GM21723 (cell line): ENCODE data around the gene CALML5.
"Not testable (repeated sequence)": the region's sequence is repeated elsewhere in the genome, so short reads cannot be mapped to it uniquely, and the experiment has no call there.

Experiments used
- ATAC-seq: cut with Tn5 transposase; IDR thresholded peaks from one replicate; pipeline ENCODE4 v1.9.1; 2021; ENCODE audit warnings: mild to moderate bottlenecking, moderate library complexity; ENCODE audit not compliant: unreplicated experiment

CALML5 gene

GRCh38 chr10:5485948-5486852 is 13.2 kb downstream of the CALML5 start:
- ATAC-seq: no peak

DNA sequence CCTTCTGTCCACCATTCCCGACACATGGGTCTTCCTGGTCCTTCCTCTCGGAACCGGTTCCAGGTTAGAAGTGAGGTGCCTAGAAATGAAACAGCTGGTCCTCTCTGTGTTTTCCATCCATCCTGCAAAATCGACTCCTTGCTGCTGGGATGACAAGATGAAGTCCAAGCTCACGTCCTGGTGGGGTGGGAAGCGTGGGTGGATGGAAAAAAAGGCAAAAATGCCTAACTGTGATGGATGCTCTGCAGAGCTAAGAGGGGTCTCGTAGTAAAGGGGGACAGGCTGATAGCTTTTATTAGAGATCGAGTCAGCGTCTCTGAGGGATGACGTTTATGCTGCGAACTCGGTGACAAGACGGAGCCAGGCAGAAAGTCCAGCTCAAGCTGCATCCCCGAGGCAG is 14.1 kb downstream of the CALML5 start:
- ATAC-seq: no peak

DNA sequence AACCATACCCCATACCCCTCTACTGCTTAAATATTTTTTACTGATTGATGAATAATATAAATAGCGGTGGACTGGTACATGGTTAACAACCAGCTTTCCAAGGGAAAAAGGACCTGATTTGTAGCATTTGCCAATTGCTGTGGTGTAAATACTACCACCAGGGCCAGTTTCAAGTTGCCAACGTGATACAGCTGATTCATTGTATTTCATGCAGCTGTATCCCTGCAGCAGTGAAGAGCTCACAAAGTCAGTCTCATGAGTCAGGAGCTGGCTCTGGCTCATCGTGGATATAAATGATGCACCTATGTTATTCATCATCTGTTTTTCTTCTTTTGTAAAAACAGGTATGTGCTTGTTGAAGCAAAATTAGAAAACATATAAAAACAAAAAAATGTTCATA is 15.2 kb downstream of the CALML5 start:
- ATAC-seq: no peak

DNA sequence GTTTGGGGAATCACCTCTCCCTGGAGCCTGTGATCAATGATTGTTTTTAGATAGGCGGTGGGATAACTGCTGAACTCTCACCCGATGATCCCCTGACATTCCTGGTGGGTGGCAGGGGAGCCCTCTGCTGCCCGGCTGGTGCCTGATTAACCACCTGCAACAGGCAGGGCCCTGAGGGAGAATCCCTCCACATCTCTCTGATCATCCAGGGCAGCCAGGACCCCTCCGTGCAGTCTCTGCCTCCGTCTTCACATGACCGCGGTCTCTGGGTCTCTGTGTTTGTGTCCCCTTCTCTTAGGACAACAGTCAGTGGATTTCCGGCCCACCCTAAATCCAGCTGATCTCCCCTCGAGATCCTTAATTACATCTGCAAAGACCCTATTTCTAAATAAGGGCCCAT is 17.4 kb downstream of the CALML5 start:
- ATAC-seq: no peak

DNA sequence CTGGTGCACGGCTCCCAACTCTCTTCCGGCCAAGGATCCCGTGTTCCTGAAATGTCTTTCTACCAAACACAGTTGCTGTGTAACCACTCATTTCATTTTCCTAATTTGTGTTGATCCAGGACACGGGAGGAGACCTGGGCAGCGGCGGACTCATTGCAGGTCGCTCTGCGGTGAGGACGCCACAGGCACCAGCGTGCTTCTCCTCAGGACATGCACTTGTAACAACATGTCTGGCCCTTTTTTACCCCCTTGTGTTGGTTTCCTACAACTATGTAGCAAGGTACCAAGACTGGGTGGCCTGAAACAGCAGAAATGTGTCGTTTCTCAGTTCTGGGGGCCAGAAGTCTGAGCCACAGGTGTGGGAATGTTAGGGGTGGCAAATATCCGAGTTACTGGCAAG is 18.2 kb downstream of the CALML5 start:
- no peak for ATAC-seq

GRCh38 chr10:5480162-5480941 is 19.0 kb downstream of the CALML5 start:
- ATAC-seq: no peak

GRCh38 chr10:5479481-5480161 is 19.7 kb downstream of the CALML5 start:
- ATAC-seq: no peak

- no peak for ATAC-seq
These were observed 20.6 kb downstream of the CALML5 start for GRCh38 chr10:5478694-5479305.

DNA sequence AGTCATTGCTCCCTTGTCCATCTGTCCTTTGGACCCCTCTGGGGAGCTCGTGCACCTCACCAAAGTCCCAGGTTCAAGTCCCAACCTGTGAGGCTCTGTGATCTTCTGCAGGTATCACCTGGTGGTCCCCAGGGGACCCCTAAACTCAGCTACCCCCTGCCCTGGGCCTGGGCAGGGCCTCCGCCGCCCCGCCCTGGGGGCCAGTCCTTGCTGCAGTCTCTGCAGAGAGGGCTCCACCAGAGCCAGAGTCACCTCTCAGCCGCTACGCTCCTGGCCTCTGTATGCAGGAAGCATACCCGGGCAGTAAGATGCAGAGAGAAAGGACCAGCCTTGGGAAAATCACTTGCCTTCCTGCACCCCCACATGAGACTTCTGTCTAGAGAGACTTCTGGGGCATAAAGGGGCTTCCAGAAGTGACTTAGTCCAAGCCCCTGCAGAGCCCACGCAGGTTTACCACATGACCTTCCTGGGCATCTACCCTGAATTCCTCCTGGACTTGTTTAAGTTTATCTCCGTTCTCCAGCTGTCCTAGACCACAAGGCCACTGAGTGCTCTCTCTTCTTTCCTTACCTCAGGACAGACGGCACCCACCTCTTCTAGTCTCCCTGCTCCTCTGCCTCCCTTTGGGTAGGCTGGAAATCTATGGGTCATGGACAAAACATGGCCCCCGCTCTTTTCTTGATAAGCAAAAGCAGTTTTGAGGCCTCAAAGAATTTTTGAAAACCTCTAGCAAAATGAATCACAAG is 21.2 kb downstream of the CALML5 start:
- ATAC-seq: no peak

- no peak for ATAC-seq
These were observed 22.3 kb downstream of the CALML5 start for GRCh38 chr10:5476918-5477525.

DNA sequence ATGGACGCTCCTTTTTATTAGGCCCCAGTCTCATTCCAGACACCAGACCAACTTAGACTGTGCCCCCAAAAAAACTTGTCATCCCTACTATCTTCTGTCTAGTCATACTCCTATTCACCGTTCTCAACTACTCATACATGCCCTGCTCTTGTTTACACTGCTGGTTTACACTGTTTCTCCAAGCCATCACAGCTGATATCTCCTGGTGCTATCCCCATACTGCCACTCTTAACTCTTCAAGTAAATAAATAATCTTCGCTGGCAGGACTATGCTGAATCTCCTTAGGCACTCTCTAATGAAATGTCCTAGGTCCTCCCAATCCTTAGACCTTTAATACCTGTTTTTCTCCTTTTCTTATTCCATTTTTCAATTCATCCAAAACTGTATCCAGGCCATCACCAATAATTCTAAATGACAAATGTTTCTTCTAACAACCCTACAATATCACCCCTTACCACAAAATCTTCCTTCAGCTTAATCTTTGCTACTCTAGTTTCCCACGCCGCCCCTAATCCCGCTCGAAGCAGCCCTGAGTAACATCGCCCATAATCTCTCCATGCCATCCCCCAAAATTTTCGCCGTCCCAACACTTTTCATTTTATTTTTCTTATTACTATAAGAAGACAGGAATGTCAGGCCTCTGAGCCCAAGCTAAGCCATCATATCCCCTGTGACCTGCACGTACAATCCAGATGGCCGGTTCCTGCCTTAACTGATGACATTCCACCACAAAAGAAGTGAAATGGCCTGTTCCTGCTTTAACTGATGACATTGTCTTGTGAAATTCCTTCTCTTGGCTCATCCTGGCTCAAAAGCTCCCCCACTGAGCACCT is 23.2 kb downstream of the CALML5 start:
- not testable (repeated sequence) for ATAC-seq

GRCh38 chr10:5475088-5475487 is 24.3 kb downstream of the CALML5 start:
- ATAC-seq: not testable (repeated sequence)

GRCh38 chr10:5474642-5475041 is 24.7 kb downstream of the CALML5 start:
- not testable (repeated sequence) for ATAC-seq

- ATAC-seq: no peak
These were observed 29.2 kb downstream of the CALML5 start for GRCh38 chr10:5470062-5470751.

GRCh38 chr10:5469353-5470061 is 29.9 kb downstream of the CALML5 start:
- no peak for ATAC-seq

DNA sequence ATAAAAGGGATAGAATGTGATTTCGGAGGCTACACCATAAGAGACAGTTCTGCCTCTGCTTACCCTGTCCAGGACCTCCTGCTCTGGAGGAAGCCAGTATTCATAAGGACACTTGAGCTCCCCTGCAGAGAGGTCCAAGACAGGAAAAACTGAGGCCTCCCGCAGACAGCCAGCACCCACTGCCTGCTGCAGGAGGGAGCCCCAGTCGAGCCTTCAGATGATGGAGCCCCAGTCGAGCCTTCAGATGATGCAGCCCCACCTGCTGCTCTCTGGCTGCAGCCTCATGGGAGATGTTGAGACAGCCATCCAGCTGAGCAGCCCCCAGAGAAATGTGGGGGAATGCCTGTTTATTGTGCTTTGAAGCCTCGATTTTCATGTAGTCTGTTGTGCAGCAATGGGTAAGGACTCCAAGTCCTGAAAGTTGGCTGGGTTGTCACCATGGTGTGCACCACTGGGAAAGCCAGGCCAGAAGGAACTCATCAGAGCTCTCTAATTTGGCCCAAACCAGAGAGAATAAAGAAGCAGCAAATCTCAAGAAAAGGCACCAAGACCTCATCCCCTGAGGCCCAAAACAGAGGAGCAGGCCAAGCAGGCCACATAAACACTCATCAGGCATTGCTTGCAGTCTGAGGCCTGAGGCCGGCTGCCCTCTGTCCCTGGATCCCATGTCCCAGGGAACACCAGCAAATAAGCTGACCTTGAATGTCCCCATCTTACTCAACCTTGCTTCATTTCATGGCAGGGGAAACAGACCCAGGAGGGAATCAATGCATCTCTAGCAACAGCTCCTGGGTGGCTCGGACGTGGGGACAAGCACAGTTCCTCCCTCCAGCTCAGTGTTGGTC is 30.9 kb downstream of the CALML5 start:
- ATAC-seq: no peak
